GM21529 (cell line): Measurements from ENCODE around the gene EPS8L3.

Source experiments
- ATAC-seq: cut with Tn5 transposase; IDR thresholded peaks from one replicate; pipeline ENCODE4 v1.9.1; 2021; ENCODE audit not compliant: unreplicated experiment

EPS8L3 gene

GRCh38 chr1:109793486-109794318 is 30.0 kb upstream of the EPS8L3 start:
- ATAC-seq = no peak

DNA sequence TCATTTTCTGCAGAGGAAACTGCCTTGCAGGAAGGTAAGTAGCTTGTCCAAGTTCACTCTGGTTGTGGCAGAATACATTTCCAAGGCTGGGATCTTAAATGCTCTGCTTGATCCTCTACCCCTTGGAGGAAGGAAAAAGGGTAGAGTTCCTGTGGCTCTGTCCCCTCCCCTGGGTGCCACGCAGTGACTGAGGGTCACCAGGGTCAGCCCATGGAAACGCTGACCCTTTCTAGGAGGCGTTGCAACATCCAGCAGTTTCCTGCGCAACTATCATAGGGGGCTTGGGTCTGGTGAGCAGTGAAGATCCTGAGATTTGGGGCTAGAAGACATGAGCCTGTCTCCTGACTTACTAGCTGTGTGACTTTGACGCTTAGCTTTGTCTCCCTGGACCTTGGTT is 29.4 kb upstream of the EPS8L3 start:
- no peak for ATAC-seq

- no peak for ATAC-seq
Observed at GRCh38 chr1:109792056-109792831, 28.5 kb upstream of the EPS8L3 start.

GRCh38 chr1:109791495-109792043 is 27.8 kb upstream of the EPS8L3 start:
- no peak for ATAC-seq

- ATAC-seq = peak; percentile 64
Observed at GRCh38 chr1:109790735-109791494, 27.2 kb upstream of the EPS8L3 start.

- no peak for ATAC-seq
Observed at GRCh38 chr1:109790329-109790728, 26.6 kb upstream of the EPS8L3 start.

DNA sequence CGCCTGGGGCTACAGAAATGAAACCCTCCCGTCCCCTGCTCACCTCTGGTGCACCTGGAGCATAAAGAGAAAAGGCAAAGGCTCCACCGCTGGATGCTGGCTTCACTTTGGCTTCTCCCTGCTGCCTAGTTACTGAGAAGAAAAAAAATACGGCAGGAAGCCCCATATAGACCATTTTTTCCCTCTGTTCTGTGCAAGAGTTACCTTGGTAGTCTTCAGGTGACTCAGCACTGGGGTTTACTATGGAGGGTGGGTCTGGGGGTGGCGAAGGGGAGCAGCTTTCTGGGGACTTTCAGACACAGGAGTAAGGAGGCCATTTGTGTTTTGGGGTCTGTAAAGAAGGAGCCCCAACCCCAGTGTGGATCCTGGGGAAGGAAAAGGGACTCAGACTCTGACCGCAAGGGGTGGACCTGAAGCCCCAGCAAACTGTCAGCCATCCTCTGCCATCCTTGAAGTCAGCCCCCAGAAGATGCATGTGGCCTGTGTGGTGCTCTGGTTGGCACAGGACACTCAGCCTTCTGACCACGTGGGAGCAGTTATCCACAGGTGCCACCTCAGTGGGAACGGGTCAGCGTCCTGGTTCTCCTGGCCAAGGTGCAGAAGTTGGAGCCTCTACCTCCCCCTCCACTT is 25.9 kb upstream of the EPS8L3 start:
- no peak for ATAC-seq

- no peak for ATAC-seq
Observed at GRCh38 chr1:109788695-109789521, 25.2 kb upstream of the EPS8L3 start.

DNA sequence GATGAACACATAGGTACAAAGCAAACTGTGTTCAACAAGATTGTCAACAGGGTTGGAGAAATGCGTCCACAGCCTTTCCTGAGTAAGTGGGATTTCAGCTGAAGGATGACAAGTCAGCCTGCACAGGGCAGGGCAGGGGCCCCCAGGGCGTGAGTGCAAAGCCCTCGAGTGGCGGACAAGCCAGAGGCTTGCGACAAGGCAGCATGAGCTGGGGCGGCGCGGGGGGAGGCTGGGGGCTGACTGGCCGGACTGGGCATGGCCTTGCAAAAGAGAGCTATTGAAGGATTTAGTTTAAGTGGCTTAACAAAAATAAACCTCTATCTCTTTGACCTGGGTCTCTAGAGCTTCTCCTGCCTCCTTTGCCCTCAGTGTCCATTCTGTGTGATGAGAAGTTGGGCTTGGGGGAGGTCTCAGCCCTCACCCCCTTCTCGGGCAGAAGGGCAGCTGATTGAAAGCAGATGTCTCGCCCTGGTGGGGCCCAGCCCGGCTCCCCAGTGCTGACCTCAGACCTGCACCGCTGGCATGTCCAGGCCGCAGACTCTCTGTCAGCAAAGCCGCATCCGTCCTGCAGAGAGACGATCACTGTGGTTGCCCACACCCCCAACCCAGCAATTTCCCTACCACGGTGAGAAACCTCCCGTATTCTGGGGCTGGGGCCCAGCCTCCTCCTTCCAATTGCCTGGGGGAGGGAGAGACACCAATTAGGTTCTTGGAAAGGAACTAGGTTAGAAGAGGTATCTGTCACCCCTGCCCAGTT is 24.3 kb upstream of the EPS8L3 start:
- no peak for ATAC-seq

DNA sequence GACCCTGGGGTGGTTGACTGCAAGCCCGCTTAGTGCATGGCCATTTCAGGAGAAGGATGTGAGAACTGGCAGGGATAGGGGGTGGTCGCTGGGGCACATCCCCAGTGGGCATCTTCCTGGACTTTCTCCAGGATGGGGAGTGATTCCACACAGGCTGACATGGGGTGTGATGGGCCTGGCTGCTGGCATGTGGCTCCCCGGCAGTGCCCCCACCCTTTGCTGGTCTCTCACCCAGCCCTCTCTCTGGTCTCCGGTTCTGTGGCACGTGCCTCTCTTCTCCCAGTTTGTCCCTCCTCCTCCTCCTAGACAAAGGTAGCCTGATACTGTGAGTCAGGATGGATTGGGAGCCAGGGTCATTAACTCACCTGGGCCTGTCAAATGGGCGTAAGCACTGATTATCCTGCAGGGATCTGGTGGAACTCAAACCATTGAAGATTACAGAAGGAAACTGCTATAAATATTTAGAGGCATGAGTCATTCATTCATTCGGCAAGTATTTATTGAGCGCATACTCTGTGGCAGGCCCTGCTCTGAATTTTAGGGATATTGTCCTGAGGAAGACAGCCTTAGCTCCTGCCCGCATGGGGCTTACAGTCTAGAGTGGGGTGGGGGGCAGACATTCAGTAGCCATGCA is 23.6 kb upstream of the EPS8L3 start:
- ATAC-seq = no peak

- no peak for ATAC-seq
Observed at GRCh38 chr1:109786531-109787021, 22.9 kb upstream of the EPS8L3 start.

DNA sequence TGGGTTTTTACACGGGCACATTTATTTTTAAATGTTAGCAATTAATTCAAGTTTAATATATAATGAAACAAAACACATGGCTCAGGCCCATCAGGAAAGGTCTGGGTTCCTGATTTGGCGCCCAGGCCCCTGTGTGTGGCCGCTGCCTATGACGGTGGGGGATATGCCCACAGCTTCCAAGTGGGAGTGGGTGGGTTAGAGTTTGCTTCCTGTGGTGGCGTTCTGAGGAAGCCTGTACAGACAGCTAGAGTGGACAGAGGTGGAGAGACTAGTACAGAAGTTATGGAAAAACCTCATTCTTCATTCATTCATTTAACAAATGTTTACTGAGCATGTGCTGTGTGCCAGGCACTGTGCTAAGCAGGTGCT is 22.4 kb upstream of the EPS8L3 start:
- no peak for ATAC-seq

DNA sequence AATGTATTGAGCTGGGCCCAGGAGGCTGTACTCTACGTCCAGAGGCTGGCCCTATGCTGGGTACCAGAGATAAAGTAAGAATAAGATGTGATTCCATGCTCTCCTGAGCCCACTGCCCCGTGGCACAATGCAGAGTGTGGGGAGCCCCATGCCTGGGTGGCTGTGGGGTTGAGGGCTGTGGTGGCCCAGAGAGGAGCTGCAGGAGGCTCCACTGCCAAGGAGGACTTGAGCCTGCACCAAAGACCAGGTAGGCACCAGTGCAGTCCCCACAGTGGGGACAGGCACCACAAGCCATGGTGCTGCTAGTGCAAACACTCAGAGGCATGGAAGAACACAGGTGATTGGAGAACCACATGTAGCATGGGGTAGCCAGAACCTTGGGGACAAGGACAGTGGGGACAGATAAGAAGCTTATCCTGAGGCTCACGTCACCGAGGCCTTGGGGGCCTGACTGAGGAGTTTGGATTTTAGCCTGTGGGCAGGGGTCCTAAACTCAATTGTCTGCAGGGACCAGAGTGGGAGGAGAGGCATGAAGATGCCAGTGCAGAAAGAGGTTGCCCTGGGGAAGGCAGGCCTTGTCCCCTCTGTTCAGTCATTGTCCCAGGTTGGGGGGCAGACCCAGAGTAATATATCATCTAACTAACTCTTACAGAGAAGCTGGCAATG is 21.9 kb upstream of the EPS8L3 start:
- ATAC-seq = no peak

DNA sequence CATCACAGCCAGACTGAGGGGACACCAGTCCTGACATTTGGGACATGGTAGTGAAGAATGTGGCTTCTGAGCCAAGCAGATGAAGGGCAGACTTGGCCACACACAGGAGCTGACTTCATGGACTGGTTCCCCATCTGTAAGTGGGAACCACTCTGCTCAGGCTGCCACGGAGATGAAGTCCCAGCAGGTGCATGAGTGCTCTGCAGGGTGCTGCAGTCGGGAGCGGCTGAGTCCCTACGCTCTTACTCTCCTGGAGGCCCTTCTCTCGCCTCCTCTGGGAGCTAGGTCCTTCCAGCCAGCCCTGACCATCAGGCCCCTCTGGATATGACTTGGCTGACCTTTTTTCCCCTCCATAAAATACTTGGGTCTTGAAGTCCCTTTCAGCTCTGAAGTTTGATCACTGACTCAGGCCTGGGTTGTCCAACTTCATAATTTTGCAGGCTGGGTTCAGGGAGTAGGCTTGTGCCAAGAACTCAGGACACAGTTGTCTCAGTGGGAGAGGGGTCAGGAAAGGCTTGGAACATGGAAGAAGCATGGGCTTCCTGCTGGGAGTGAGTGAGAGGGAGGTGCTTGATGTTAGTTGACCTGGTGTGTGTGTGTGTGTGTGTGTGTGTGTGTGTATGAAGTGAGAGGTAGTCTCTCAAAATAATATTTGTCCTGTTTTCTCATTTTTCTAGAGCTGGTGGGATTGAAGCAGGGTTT is 21.0 kb upstream of the EPS8L3 start:
- ATAC-seq = no peak

DNA sequence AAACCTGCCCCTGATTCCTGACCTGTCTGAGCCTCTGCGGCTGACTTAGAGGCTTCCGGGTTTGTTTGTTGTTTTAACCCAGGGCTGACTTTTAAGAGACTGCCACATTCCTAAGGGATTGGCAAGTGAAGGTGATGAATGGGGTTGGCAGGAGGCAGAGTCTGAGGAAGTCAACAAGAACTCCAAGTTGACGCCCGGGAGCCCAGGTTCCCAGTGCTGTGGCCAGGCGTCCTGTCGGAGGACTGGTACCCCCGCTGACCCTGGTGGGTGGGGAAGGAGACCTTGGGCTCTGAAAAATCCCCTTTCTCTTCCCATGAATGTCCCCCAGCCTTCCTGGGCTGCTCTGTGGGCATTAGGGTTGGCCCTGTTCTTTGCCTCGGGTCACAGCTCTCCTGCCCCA is 19.7 kb upstream of the EPS8L3 start:
- no peak for ATAC-seq

- ATAC-seq = no peak
Observed at GRCh38 chr1:109782927-109783326, 19.2 kb upstream of the EPS8L3 start.

DNA sequence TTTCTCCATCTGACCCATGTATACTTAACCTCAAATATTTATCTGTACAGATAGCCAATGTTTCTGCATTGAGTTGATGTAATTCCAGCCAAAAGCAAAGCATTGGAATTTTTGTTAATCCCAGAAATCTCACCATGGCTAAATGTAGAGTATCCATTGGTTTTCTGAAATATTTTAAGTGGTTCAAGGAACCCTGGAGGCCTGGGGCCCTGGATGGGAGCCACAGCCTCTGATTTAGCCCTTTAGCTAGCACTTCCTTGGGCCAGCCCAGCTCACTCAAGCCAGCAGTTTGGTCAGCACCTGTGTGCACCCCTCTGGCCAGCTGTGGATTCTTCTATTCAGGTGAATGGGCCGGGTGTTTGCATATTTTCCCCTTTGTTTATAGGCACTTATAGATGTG is 18.8 kb upstream of the EPS8L3 start:
- no peak for ATAC-seq

DNA sequence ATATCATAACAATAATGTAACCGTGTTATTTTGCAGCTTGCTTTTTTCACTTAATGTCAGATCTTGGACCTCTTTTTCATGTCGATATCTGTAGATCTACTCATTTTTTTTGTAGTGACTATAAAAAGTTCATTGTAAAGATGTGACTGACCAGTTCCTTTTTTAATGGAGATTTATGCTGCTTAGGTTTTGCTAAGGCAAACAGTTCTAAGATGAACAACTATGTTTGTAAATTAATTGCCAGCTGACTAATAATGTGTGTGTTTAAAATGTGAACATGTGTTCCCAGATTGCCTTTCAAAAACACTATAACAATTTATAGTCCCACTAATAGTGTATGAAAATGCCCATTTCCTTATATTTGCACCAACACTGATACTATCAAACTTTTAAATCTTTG is 18.1 kb upstream of the EPS8L3 start:
- no peak for ATAC-seq
